Measurements from ENCODE around the gene IQCN.

Gene IQCN

GRCh38 chr19:18279516-18280246 lies 5.4 kb upstream of the IQCN start:
- peaks cover 6% of the 10 kb centered on the region; the same call in 1 of the 2 replicates for H4K20me1 ChIP-seq (ENCODE audit: insufficient read depth)
- peaks cover 20% of the 10 kb centered on the region for H3K79me2 ChIP-seq (ENCODE audit: insufficient read depth, low read depth)
- peak overlapping the region; percentile 97 for H3K27ac ChIP-seq
- peak overlapping the region; percentile 98 for H3K9ac ChIP-seq
- H3K4me2 ChIP-seq: peak overlapping the region; percentile 70
- no peaks in the 10 kb centered on the region for H3K27me3 ChIP-seq (ENCODE audit: insufficient read depth, low read depth)
- peaks cover 23% of the 10 kb centered on the region for H3K4me1 ChIP-seq (ENCODE audit: low read depth, poor library complexity, severe bottlenecking)
- no peak overlapping the region for H2AFZ ChIP-seq (ENCODE audit: low read depth)
- H3K4me3 ChIP-seq (IDR thresholded peaks at IDR 0.05; ENCODE audit: insufficient read depth, low read depth, low read length): no peak overlapping the region
- H3K36me3 ChIP-seq (ENCODE audit: insufficient read depth): no peaks in the 10 kb centered on the region
- TF ChIP-seq CTCF (conservative IDR thresholded peaks at IDR 0.05; ENCODE audit: low read depth, low read length): peak; percentile 95

GRCh38 chr19:18279266-18279515 lies 4.9 kb upstream of the IQCN start:
- no peak for TF ChIP-seq CTCF (conservative IDR thresholded peaks at IDR 0.05; ENCODE audit: low read depth, low read length)
- H2AFZ ChIP-seq (ENCODE audit: low read depth): no peak overlapping the region
- peaks cover 23% of the 10 kb centered on the region for H3K4me1 ChIP-seq (ENCODE audit: low read depth, poor library complexity, severe bottlenecking)
- no peaks in the 10 kb centered on the region for H3K36me3 ChIP-seq (ENCODE audit: insufficient read depth)
- H3K4me3 ChIP-seq (IDR thresholded peaks at IDR 0.05; ENCODE audit: insufficient read depth, low read depth, low read length): no peak overlapping the region
- peaks cover 6% of the 10 kb centered on the region; the same call in 1 of the 2 replicates for H4K20me1 ChIP-seq (ENCODE audit: insufficient read depth)
- H3K27ac ChIP-seq: peak overlapping the region; percentile 97; the same call in 1 of the 2 replicates
- no peaks in the 10 kb centered on the region for H3K27me3 ChIP-seq (ENCODE audit: insufficient read depth, low read depth)
- peaks cover 20% of the 10 kb centered on the region for H3K79me2 ChIP-seq (ENCODE audit: insufficient read depth, low read depth)
- H3K9ac ChIP-seq: peak overlapping the region; percentile 98; the same call in 1 of the 2 replicates
- H3K4me2 ChIP-seq: peak overlapping the region; percentile 70

GRCh38 chr19:18278521-18279265 lies 4.4 kb upstream of the IQCN start:
- Histone ChIP-seq H3K4me3 (IDR thresholded peaks at IDR 0.05; ENCODE audit: insufficient read depth, low read depth, low read length) (no peak overlapping the region), H2AFZ (ENCODE audit: low read depth) (no peak overlapping the region), H3K4me1 (ENCODE audit: low read depth, poor library complexity, severe bottlenecking) (peaks cover 23% of the 10 kb centered on the region), H4K20me1 (ENCODE audit: insufficient read depth) (peaks cover 6% of the 10 kb centered on the region; the same call in 1 of the 2 replicates), H3K4me2 (peak overlapping the region; percentile 70), H3K36me3 (ENCODE audit: insufficient read depth) (no peaks in the 10 kb centered on the region), H3K27ac (peak overlapping the region; percentile 97; the same call in 1 of the 2 replicates), H3K79me2 (ENCODE audit: insufficient read depth, low read depth) (peaks cover 20% of the 10 kb centered on the region), H3K9ac (peak overlapping the region; percentile 98; the same call in 1 of the 2 replicates), H3K27me3 (ENCODE audit: insufficient read depth, low read depth) (no peaks in the 10 kb centered on the region)
- no peak; the same call in 1 of the 2 replicates for TF ChIP-seq CTCF (conservative IDR thresholded peaks at IDR 0.05; ENCODE audit: low read depth, low read length)

GRCh38 chr19:18274781-18275356 lies 617 bp upstream of the IQCN start:
- Histone ChIP-seq H3K36me3 (ENCODE audit: insufficient read depth) (no peaks in the 10 kb centered on the region), H3K79me2 (ENCODE audit: insufficient read depth, low read depth) (peaks cover 18% of the 10 kb centered on the region), H3K4me2 (no peak overlapping the region), H2AFZ (ENCODE audit: low read depth) (no peak overlapping the region), H3K27me3 (ENCODE audit: insufficient read depth, low read depth) (no peaks in the 10 kb centered on the region), H4K20me1 (ENCODE audit: insufficient read depth) (peaks cover 6% of the 10 kb centered on the region; the same call in 1 of the 2 replicates), H3K9ac (no peak overlapping the region), H3K27ac (no peak overlapping the region), H3K4me1 (ENCODE audit: low read depth, poor library complexity, severe bottlenecking) (peaks cover 10% of the 10 kb centered on the region), H3K4me3 (IDR thresholded peaks at IDR 0.05; ENCODE audit: insufficient read depth, low read depth, low read length) (no peak overlapping the region)
- no peak for TF ChIP-seq CTCF (conservative IDR thresholded peaks at IDR 0.05; ENCODE audit: low read depth, low read length)
